Activated CD4-positive, alpha-beta T cell treated with anti-CD3 and anti-CD28 coated beads, Interleukin-2, Interleukin-4, amounts not matched to agents 100 ng/mL and 50 ng/mL, durations not matched to agents 16 hours and 8 hours (primary cell): Measurements from ENCODE around the gene TMX2.
"Not testable (repeated sequence)": the region's sequence is repeated elsewhere in the genome, so short reads cannot be mapped to it uniquely, and the experiment has no call there.

Source experiments
- DNase-seq: peaks from one replicate; pipeline ENCODE4 v3.0.0-alpha.2; 2020; ENCODE audit warnings: low spot score

TMX2 gene, protein sequence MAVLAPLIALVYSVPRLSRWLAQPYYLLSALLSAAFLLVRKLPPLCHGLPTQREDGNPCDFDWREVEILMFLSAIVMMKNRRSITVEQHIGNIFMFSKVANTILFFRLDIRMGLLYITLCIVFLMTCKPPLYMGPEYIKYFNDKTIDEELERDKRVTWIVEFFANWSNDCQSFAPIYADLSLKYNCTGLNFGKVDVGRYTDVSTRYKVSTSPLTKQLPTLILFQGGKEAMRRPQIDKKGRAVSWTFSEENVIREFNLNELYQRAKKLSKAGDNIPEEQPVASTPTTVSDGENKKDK

DNA sequence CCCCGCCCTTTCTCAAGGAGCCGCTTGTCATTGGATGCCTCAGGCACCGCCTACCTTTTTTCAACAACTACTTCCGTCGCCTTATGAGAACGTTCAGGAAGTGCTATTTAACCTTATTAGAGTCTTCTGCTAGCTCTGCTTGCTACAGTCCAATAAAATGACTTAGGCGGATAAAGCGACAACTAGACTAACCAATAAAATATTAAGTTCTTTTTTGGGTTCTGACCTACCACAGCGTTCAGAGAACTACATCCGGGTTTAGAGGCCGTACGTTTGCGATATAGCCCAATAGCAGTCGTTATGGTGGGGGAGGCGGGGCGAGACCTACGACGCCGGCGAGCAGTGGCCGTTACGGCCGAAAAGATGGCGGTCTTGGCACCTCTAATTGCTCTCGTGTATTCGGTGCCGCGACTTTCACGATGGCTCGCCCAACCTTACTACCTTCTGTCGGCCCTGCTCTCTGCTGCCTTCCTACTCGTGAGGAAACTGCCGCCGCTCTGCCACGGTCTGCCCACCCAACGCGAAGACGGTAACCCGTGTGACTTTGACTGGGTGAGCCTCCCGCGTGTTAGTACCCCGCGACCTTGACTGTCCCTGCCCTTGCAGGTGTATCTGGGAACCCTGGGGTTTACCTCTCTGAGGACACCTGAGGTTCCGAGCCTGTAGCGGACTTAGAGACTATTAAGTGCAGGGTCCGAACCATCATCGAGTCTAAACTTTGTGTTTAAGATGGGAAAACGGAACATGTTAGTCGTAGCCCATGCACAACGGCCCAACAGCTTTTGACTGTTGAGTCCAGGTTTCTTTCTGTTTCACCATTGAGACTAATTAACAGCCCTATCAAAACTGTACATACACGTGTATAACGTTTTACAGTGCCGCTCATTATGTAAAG is at the start of gene TMX2:
TMX2 (plus strand) TSS at position 338 of the 895 bp plus-strand sequence; CDS start at position 364, 26 bp downstream.
- DNase-seq, result peak; percentile 96

DNA sequence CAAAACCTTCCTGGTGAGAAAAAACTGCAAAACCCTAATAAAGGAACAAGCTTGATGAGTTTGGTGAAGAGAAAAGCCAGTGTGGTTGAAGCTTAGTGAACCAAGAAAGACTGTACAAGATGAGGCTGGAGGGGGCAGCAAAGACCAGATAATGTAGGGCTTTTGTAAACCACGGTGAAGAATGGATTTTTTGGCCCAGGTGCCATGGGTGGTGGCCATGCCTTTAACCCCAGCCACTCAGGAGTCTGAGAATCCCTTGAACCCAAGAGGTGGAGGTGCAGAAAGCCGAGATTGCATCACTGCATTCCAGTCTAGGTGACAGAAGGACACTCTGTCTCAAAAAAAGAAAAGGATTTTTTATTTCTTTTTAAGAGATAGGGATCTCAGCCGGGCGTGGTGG is 49.5 kb upstream of the TMX2 start:
- no peak for DNase-seq

DNA sequence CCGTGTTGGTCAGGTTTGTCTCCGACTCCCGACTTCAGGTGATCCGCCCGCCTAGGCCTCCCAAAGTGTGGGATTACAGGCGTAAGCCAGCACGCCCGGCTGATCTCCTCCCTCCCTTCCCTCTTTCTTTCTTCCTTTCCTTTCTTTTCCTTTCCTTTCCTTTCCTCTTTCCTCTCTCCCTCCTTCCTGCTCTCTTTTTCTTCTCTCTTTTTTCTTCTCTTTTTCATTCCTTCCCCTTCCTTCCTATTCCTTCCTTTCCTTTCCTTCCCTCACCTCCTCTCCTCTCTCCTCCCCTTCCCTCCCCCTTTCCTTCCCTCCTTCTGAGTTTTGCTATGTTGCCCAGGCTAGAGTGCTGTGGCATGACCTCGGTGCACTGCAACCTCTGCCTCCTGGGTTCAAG is 48.4 kb upstream of the TMX2 start:
- DNase-seq, result no peak

DNA sequence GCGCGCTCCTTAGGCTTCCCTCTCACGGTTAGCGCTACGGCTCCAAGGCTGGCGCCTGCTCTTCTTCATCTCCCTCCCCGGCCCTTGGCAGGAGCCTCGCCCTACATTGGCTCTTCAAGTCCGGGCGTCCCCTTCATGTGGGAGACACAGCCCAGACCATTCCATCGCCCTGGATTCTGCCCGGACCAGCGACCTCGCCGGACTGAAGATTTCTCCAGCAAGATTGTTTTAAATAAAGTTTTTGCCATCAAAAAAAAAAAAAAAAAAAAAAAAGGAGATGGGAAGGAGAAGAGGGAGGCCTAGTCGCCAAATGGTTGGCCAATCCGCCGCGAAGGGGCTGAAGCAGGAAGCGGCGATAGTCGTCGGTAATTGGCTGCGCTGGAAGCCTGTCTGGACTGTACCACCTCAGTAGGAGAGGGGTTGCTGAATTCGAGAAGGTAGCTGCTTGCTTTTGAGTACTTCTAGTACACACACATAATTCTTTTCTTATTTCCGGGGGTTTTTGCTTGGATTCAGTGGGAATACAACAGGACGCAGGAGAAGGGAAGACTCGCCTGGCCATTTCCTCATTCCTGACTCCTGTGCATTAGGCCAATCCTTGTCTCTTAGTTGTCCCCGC is 45.2 kb upstream of the TMX2 start:
- DNase-seq, result peak; percentile 96

DNA sequence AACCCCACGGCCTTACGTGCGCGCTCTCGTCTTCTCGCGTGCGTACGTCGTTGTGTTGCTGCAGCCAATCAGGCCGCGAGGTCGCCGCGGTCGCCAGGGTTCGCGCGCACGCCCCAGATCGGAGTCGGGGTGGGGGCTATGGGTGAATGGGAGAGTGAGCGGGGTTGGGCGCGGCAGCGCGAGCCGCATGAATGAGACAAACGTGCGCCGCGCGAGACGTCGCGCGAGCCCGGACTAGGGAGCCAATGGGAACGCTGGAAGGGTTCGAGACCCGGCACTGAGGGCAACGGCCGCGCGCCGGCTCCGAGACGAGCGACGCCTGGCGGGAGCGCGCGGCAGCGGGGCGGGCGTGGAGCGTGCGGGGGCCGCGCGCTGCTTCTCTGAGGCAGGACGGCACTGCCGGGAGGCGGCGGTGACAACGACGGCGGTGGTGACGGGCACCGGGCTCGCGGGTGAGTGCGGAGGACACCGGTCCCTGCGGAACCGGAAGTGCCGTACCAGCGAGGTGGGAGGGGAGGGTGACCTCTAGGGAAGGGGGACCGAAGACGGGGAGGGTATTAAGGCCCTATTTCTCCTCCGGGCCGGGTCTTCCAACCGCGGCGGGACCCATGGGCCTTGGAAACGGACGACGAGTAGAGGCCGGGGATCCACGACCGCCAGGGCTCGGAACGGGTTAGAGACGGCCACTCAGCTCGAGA is 44.5 kb upstream of the TMX2 start, which contains the start of gene ZDHHC5:
ZDHHC5 (plus strand) TSS at position 379 of the 698 bp plus-strand sequence. CDS start 4,977 bp downstream, outside the sequence.
- peak; percentile 99 for DNase-seq

DNA sequence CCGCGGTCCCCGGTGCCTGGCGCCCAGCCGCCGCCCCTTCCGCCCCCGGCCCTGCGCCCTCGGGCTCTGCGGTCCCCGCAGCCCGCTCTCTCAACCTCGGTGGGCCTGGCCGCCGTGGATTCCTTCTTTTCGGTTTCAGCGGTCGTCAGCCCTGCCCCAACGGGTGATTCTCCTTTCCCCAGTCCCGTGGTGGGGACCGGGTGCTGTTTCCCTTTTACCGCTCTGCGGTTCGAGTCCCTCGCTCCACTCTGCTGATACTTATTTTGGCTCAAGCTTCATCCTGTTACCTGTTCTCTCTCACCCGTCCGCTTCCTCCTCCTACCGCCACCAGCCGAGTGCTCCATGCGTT is 44.0 kb upstream of the TMX2 start:
- peak; percentile 32 for DNase-seq

DNA sequence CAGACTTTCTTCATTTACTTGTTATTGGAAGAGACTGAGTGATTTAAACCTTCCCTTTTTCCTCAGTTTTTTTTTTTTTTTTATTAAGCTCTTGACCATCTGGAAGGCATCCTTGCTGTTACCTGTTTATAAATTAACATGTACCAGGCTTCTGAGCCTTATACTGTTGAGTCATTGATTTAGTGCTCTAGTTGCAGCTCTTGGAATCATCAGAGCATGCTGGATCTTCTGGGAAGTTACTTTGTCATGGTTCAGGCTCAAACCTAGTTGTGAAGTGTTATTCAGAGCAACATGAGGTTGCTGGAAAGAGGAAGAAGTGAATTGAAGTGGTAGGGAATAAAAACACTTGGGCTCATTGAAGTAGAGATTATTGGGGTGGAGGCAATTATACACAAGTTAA is 38.1 kb upstream of the TMX2 start:
- DNase-seq, result no peak

DNA sequence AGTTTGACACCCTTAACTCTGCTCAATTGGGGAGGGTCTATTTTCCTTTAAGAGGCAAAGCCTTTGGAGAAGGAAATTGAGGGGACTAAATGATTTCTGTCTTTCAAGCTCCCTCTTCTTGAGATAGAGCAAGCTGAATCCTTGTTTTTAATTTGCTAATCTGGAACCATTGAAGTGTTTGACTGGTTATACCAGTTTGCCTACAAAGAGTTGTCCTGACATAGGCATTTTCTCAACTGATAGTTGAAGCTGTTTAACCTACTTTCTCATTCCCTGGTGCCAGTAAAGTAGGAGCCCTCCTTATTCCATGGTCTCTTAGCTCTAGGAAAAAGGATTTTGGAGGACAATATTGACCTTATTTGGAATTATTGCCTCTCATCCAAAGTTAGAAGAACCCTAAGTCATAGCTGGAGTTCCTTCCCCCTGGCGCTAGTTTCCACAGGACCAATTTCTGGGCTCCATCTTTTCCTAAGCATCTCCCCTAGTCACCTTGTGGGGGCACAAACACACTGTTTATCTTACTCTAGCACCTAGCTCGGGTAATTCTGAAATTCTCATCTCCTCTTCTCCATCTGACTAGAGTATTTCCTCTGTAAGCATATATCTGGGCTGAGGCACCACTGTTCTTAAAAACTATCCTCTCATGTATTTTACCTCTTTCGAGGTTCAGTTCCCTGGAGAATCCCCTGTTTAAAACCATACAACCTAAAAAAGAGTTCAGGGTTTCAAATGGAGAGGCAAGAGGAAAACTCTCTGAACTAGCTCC is 37.0 kb upstream of the TMX2 start:
- no peak for DNase-seq

DNA sequence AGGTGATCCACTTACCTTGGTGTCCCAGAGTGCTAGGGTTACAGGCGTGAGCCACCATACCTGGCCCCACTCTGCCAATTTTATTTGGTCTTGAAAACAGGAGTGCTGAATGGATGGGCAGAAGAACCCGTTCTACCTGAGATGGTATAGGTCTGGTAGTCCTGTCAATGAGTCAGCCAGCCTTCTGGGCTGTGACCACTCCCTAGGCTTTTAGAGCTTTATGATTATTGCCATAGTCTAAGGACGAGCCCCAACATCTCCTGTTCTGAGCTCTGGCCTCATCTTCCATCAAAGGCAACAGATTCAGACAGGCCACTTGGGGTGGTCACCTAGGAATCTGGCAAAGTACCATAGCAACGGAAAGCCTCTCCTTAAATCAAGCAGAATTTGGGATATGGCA is 33.0 kb upstream of the TMX2 start:
- no peak for DNase-seq

DNA sequence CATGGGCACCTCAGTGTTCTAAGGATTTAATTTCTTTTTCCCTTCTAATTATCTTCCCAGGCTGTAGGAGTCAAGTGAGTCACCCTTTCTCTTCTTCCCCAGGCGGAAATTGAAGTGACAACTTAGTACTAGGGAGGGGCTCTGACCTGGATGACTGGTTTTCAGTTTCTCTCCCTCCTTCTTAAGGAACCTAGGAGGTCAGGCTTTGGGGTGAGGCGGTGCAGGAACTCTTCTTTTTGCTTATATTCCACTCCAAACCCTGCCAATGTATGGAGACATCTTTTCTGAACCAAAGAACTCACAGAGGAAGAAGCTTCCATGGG is 31.9 kb upstream of the TMX2 start:
- peak; percentile 33 for DNase-seq

DNA sequence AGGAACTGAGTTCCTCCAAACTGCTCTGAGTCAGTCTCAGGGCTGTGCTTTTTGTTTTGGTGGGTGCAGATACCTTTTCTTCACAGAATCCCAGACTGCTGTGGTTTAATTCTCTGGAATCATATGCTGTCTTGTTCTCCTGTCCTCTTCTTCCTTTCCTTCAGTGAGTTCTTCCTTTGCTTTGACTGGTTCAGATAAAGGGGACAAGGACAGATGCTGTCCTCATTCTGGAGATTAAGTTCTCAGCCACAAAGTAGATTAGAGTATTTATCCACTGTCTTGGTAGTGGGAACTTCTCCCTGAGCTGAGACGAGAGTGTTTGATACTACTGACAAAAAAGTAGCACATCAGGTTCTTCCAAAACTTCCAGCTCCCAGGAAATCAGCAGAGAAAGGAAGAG is 31.2 kb upstream of the TMX2 start:
- no peak for DNase-seq

DNA sequence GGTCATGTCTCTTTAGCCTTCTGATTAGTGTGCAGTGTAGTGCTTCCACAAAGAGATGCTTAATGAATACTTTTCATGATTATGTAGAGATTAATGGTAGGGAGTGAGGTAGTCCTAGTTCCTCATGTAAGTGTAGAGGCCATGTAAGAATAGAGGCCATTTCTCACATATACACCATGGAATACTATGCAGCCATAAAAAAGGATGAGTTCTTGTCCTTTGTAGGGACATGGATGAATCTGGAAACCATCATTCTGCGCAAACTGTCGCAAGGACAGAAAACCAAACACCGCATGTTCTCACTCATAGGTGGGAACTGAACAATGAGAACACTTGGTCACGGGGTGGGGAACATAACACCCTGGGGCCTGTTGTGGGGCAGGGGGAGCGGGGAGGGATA is 21.9 kb upstream of the TMX2 start:
- DNase-seq, result not testable (repeated sequence)

DNA sequence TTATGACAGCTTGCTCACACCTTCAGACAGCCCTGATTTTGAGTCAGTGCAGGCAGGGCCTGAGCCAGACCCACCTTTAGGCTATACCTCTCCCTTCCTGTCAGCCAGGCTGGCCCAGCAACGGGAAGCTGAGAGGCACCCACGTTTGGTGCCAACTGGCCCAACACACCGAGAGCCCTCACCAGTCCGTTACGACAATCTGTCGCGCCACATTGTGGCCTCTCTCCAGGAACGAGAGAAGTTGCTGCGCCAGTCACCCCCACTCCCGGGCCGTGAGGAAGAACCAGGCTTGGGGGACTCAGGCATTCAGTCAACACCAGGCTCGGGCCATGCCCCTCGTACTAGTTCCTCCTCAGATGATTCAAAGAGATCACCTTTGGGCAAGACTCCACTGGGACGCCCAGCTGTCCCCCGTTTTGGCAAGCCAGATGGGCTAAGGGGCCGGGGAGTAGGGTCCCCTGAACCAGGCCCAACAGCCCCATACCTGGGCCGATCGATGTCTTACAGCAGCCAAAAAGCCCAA is 13.5 kb upstream of the TMX2 start:
- DNase-seq, result no peak

DNA sequence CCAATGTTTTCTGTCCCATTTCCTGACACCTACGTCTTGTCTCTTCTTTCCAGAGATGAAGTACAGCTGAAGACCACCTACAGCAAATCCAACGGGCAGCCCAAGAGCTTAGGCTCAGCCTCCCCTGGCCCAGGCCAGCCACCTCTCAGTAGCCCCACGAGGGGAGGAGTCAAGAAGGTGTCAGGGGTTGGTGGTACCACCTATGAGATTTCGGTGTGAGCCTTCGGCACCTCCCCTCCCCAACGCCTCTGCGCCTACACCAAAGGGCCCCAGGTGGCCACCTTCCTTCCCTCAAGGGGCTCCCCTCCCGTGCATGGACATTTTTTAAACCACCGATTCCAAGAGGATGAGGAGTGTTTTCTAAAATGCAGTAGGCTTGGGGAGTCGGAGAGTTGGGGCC is 12.6 kb upstream of the TMX2 start:
- no peak for DNase-seq

DNA sequence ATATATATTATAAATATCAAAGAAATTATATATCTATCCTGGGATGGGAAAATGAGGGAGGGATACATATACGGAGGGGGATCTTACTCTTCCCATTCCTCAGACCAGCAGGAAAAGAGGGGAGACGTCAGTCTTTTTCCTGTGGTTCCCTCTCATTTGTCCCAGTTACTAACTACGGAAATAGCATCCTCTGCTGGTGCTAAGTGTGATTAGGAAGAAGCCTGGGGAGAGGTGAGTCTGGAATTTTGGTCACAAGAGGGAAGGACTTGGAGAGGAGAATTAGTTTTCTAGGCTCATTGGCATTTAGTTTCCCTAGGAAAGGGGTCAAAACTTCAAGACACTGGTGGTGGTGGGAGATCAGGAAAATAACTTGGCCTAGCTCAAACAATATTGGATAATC is 12.0 kb upstream of the TMX2 start:
- no peak for DNase-seq

DNA sequence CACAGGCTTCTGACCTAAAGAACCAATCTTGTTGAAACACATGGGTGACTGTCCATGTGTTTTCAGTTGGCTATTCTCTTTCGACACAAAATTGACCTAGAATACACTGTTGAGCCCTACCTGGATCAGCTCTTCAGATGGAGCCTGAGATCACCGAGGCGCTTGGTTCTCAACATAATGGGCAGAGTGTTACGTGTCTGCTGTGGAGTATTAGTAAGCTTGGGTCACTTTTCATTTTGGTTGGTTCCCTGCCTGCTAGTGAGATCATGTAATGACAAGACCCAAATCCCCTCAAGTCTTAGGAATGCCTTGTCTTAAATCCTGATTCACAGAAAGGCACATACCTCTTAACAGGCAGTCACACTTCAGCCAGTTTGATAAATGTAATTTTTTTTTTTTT is 9.1 kb upstream of the TMX2 start:
- DNase-seq, result no peak

DNA sequence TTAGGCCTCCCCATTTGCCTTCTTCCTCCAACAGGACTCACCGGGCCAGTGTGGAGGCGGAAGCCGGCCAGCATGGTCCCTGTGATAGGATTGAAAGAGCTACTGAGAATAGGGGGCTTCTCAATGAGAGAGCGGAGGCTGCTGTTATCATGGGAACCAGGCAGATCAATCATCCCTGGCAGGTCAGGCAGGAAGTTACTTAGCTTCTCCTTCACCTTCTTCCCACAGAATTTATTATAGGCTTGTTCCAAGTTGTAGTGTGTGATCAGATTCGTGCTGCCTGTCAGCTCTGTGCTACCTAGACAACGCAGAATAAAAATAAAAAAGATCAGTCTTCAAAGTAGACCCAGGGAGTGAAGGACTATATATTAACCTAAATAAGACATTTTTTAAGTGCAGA is 7.5 kb upstream of the TMX2 start:
- no peak for DNase-seq

DNA sequence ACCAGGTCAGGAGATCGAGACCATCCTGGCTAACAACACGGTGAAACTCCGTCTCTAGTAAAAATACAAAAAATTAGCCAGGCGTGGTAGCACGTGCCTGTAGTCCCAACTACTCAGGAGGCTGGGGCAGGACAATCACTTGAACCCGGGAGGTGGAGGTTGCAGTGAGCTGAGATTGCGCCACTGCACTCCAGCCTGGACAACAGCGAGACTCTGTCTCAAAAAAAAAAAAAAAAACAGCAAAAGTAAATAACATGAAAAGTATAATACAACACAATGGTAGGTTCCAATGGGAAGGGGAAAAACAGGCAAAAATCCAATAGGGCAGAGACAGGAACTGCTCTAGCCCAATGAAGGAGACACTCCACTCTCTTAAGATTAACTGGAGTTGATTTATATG is 7.0 kb upstream of the TMX2 start:
- DNase-seq, result not testable (repeated sequence)

DNA sequence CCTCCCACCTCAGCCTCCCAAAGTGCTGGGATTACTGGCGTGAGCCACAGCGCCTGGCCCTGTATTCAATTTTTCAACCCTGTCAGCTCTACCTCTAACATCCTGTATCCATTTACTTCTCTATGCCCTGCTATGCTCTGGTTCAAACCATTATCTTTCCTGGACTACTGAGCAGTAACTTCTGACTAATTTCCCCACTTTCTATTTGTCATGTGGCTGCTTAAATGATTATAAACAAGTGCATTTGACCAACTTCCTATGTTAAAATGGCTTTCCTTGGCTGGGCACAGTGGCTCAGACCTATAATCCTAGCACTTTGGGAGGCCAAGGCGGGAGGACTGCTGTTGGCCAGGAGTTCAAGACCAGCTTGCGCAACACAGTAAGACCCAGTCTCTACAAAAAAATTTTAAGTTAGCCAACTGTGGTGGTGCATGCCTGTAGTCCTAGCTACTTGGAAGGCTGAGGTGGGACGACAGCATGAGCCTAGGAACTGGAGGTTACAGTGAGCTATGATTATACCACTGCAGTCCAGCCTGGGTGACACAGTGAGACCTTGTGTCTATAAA is 2.5 kb upstream of the TMX2 start:
- DNase-seq, result peak; percentile 62

DNA sequence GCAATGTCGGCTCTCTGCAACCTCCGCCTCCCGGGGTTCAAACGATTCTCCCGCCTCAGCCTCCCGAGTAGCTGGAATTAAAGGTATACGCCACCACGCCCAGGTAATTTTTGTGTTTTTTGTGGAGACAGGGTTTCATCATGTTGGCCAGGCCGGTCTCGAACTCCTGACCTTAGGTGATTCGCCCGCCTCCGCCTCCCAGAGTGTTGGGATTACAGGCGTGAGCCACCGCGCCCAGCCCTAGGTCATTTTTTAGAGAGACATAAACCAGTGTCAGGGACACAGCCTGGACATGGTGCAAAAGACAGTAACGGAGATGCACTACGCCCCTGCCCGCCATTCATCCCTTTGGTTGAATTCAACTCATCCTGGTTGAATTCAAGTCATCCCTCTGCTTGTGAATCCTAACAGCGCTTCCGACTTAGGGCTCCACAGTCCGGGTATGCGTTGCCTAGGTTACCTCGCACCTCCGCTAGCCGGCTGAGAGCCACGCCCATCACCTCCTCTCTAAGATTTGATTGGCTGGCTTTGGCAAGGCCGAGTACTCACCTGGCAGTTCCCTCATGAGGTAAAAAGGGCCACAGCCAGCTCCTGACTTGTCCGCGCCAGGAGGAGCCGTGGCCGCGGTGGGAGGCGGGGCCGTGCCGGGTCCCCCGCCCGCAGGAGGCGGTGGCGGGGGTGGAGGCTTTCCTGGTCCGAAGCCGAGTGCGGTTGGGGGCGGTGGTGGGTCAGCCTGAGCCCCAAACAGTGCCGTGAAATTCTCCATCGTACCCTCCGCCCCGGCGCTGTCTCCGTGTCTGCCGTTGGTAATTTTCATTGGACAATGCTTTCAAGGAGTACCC is 758 bp upstream of the TMX2 start, which contains the start of gene MED19:
MED19 (minus strand) TSS at position 802 of the 842 bp plus-strand sequence; CDS start at position 766, 36 bp downstream.
- peak; percentile 85 for DNase-seq
